Medulla oblongata (tissue), 1 donor: ENCODE measurements around the gene SPDEF.

Source experiments
- DNase-seq: peaks from one replicate; pipeline ENCODE4 v3.0.0-alpha.2; 2015; ENCODE audit errors: extremely low spot score

SPDEF gene

GRCh38 chr6:34514593-34515472, 41.3 kb downstream of the SPDEF start:
- DNase-seq, result peak; percentile 7

- DNase-seq, result no peak
Observed at GRCh38 chr6:34514112-34514511, 42.0 kb downstream of the SPDEF start.

GRCh38 chr6:34513646-34514045, 42.5 kb downstream of the SPDEF start:
- no peak for DNase-seq

- DNase-seq, result no peak
Observed at GRCh38 chr6:34512738-34513115, 43.4 kb downstream of the SPDEF start.

- no peak for DNase-seq
Observed at GRCh38 chr6:34511915-34512737, 44.0 kb downstream of the SPDEF start.

- DNase-seq, result no peak
Observed at GRCh38 chr6:34511214-34511914, 44.8 kb downstream of the SPDEF start.

GRCh38 chr6:34510299-34510698, 45.8 kb downstream of the SPDEF start:
- no peak for DNase-seq

GRCh38 chr6:34509782-34510181, 46.3 kb downstream of the SPDEF start:
- no peak for DNase-seq

- DNase-seq, result no peak
Observed at GRCh38 chr6:34508425-34508824, 47.7 kb downstream of the SPDEF start.

GRCh38 chr6:34506718-34507117, 49.4 kb downstream of the SPDEF start:
- DNase-seq, result no peak

- DNase-seq, result no peak
Observed at GRCh38 chr6:34497411-34497810, 58.7 kb downstream of the SPDEF start.

- DNase-seq, result no peak
Observed at GRCh38 chr6:34496103-34496685, 59.9 kb downstream of the SPDEF start.

- no peak for DNase-seq
Observed at GRCh38 chr6:34494973-34495372, 61.2 kb downstream of the SPDEF start.

- DNase-seq, result no peak
Observed at GRCh38 chr6:34493344-34493743, 62.8 kb downstream of the SPDEF start.

GRCh38 chr6:34491091-34491430, 65.1 kb downstream of the SPDEF start:
- DNase-seq, result peak; percentile 9

GRCh38 chr6:34490390-34491090, 65.6 kb downstream of the SPDEF start:
- no peak for DNase-seq

GRCh38 chr6:34489207-34489805, 66.8 kb downstream of the SPDEF start:
- DNase-seq, result no peak
